Right forelimb (tissue), 1 donor: ENCODE data around the gene TCF4.

Experiments
- DNase-seq: peaks from one replicate; pipeline ENCODE4 v3.0.0-alpha.2; 2018

Gene TCF4

DNA sequence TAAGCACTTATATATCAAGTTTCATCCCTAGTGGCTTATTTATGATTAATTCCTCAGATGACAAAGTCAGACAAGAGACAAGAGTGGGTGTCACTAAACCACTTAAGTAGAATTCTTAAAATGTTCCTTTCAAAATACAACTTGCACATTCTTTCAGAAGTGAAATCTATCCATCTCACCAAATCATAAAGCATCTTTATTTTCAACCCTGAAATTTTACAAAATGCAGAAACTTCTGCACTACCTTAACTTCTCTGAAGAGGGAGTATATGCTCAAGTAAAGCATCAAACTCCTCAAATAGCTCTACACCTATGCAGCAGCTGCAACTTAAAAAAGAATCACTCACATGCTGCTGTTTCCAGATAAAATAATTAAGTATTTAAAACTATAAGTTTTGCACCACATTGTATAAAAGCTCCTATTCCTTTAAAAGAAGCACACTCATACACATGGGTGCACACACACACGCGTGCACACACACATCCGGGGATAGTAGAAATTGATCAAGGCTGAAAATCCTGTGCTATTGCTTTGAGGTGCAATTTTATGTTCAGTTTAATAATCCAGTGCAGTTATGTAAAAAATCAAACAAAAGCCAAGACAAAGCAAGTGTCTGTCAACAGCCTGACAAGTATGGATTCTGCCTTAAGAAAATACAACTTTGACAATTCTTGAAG, 244.5 kb downstream of the TCF4 start:
- DNase-seq: no peak

GRCh38 chr18:55340998-55341397, 247.0 kb downstream of the TCF4 start:
- no peak for DNase-seq

DNA sequence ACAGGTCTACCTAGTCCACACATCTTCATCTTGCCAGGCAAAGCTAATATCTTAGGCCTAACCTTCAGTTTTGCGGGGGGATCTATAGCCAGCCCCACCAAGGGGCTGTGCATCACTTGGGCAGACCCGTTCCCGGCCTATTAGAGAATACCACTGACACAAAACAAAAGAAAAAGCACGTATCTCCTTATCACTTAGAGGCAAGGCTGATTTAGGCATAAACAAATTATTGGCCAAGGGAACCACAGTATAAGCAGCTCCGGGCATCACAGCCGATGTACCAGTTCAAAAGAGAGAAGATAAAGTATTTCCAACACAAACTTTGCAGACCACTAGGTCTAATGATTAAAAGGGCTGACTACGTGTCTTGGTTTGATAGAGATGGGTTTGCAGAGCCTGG, 248.0 kb downstream of the TCF4 start:
- no peak for DNase-seq

- no peak for DNase-seq
These were observed 248.9 kb downstream of the TCF4 start for GRCh38 chr18:55338978-55339650.

DNA sequence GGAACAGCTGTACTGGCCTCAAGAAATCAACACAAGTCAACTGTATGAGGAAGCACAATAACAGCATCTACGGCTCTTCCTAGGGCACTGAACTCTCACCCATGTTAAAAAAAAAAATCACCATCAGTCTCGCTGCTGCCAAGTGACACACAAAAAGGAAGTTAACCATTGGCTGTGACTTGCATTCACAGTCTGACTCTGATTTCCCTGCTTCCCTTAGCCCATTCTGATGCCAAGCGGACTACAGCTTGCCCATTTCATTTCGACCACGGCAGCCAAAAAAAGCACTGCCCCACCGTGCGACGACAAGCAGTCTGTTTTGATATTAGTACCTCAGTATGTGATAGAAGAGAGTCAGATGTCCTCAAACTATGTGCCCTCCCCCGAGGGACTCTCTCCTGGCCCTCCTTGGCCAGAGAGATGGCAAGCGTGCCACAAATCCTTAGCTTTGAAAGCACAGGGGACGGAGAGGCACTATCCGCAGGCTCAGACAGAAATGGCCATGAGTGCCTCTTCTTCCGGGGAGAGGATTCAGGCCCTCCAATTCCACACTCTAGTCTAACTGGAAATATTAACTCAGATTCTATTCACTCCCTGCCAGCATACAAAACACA, 250.0 kb downstream of the TCF4 start:
- no peak for DNase-seq

DNA sequence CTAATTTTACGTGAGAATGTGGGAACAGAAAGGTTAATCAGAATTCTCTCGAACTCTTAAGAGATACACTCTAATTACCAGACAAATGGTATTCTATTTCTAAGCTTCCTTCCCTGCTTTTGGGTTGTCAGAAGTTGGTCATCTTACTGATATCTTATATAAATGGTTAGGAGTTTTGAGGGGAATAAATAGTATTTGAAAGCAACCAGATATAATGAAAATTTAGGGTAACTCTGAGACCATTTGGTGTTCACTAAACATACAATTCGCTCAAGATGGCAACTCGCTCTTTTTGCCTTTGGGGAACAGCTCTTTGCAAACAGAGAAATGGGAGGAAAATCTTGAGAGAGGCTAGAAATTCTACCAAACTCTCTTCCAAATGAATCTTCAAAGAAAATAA, 250.9 kb downstream of the TCF4 start:
- no peak for DNase-seq

- DNase-seq: no peak
These were observed 251.4 kb downstream of the TCF4 start for GRCh38 chr18:55336438-55337100.

- DNase-seq: no peak
These were observed 253.1 kb downstream of the TCF4 start for GRCh38 chr18:55334875-55335274.

DNA sequence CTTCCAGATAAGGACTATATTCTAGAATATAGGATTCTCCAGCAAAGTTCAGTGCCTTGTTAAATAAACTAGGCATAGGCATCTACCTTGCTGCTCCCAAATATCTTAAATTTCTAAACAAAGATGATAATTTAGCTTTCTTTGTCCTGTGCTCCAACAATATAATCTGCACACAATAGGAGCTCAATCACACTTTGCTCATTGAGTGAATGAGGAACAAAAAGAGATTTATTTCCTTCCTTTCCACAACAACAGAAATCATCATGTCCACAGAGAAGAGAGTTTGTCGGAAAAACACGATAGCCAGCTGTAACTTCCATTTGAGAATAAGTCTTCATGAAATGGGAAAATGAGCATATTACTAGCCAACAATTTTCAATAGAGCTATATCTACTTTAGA, 256.7 kb downstream of the TCF4 start:
- no peak for DNase-seq

- DNase-seq: no peak
These were observed 259.7 kb downstream of the TCF4 start for GRCh38 chr18:55328301-55328700.

GRCh38 chr18:55327454-55327853, 260.5 kb downstream of the TCF4 start:
- no peak for DNase-seq

GRCh38 chr18:55326134-55326533, 261.9 kb downstream of the TCF4 start:
- no peak for DNase-seq

DNA sequence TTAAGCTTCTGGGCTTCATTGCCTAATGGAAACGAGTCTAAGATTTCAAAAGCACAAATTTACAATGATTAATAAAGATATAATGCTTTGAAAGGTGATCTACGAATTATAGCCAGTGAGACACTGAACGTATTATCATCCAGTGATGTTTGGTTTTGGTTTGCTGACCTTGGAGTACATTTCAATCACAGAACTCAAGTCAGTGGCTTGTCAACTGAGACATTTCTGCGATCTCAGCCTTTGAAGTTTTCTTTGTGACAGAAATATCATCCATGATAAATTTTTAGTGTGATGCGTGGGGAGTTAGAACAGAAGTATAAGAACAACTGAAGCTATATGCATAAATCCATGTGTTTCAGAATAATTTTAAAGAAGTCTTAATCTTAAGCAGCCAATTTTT, 263.8 kb downstream of the TCF4 start:
- no peak for DNase-seq

GRCh38 chr18:55323051-55323994, 264.7 kb downstream of the TCF4 start:
- no peak for DNase-seq

DNA sequence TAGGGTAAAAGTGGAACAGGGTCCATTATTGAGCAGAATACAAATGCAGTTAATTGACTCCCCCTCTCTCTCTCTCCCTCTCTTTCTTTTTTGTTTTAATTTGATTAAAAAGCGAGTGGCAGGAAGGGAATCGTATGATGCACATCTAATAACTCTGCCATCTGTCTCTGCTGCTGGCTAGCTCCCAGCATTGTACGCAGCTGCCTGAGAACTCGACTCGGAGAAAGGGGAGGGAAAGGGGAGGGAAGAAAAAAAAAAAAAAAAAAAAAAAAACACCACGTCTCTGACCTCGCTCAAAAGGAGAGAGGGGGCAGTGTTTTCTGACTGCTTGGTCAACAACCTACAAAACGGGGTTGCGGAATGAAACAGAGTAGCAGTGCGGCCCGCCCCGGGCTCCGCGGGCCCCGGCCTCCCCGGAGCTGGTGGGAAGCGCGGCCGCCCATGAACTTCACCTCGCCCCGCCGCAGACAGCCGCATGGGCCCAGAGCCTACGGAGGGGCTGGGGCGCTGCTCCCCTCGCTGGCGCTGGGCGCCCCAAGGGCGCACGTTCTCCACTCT, 265.7 kb downstream of the TCF4 start:
- DNase-seq: peak; percentile 91

- peak; percentile 96 for DNase-seq
These were observed 266.5 kb downstream of the TCF4 start for GRCh38 chr18:55321265-55322177.

DNA sequence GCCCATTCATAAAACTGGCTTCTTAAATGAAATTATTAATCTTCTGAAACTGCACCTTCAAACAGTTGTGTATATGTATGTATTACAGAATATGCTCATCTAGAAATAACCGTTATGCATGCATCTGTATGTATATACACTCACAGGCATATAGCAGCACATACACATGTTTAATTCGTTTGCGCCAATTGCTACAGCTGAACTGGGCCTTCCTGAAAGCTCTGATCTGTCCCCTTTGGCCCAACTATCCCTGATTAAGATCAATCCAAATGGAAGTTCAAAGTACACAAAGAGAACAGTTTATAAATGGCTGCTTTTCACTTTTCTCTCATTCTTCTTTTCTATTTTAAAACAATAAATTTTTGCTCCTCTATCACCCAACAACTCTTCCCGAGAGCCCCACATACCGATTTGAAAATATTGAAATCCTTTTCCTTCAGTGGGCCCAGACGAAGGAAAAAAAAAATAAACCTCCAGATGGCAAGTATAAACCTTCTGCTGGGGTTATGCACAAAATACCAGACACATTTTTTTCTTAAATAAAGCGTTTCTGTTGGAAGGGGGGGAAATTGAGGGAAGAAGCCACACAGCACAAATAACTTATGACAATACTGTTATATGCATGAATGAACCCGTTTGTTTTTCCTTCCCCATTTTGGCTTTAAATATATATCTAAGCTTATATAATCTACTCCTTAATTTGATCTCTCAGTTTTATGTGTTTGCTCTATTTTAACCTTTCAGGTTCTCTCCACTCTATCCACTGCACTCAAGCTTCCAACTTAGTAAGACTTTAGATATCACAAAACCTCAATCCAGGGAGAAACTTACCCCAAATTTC, 267.3 kb downstream of the TCF4 start:
- DNase-seq: no peak

- no peak for DNase-seq
These were observed 268.4 kb downstream of the TCF4 start for GRCh38 chr18:55319459-55320193.

DNA sequence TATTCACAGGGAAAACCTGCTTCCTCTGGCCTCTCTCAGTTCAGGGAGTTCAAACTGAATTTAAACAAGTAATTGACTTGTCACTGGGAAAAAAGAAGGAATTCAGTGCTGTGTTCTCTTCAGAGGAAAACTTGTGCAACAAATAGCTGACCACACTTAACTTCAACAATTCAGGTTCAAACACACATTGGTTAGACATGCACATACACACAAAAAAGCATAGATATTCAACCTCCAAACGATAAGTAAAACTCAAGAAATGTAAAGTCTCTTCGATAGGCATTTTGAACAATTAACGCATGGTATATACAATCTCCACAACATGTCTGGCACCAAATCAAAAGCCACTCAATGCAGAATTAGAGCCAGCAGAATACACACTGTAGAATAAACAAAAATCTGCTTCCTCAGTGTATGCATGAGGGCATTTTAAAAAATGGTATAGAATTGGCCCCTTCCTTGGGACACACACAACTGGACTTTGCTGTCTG, 269.0 kb downstream of the TCF4 start:
- DNase-seq: no peak
